H1 (cell line): ENCODE data around the gene UBASH3A. TPM values are rescaled to one million over a fixed set of nuclear protein-coding genes. Genes with fewer than 3 reads are reported as not detected.

Experiments used
- CTCF ChIA-PET: fragments of 300-600 bp; sonication (Branson Sonifier 250); formaldehyde crosslinking; loops from one replicate; lab custom pipeline; 2021; ENCODE audit not compliant: partially characterized antibody; lab: Charles Lee
- POLR2A ChIA-PET: fragments of 300-600 bp; sonication (Branson Sonifier 250); formaldehyde crosslinking; loops from one replicate; lab custom pipeline; 2021; ENCODE audit warnings: inconsistent platforms; ENCODE audit not compliant: partially characterized antibody; lab: Charles Lee
- DNase-seq, 2 experiments: peaks; one replicate each; pipeline versions ENCODE4 v3.0.0 to v3.0.0-alpha.2; 2010 to 2022; ENCODE audit warnings: low spot score in 2 of 2, low read depth in 1 of 2, mixed read lengths in 1 of 2
- FAIRE-seq: peaks from 2 replicates; lab custom pipeline; 2011; peaks lifted over from hg19 to GRCh38; lab: Jason Lieb, UNC
- H2AFZ ChIP-seq: 2 replicates; pipeline ENCODE4 v1.8.1; 2012; ENCODE audit warnings: low read length, inconsistent platforms
- H2AK5ac ChIP-seq: 2 replicates; pipeline ENCODE4 v1.6.1; 2013; ENCODE audit warnings: low read depth, low read length
- H2BK120ac ChIP-seq: replicated peaks from 2 replicates; pipeline ENCODE3; 2013; ENCODE audit warnings: low read depth, low read length, inconsistent platforms
- H2BK12ac ChIP-seq: 2 replicates; pipeline ENCODE4 v1.6.1; 2013; ENCODE audit warnings: low read depth, low read length
- H2BK15ac ChIP-seq: 2 replicates; pipeline ENCODE4 v1.6.1; 2013; ENCODE audit warnings: low read length
- H2BK20ac ChIP-seq: 2 replicates; pipeline ENCODE4 v1.6.1; 2013; ENCODE audit warnings: low read length
- H2BK5ac ChIP-seq: 2 replicates; pipeline ENCODE4 v1.6.1; 2013; ENCODE audit warnings: low read depth, low read length
- H3K14ac ChIP-seq: 2 replicates; pipeline ENCODE4 v1.6.1; 2013; ENCODE audit warnings: inconsistent platforms; ENCODE audit not compliant: insufficient read length
- H3K18ac ChIP-seq: 2 replicates; pipeline ENCODE4 v1.6.1; 2013; ENCODE audit warnings: low read length; ENCODE audit errors: extremely low read depth
- H3K23ac ChIP-seq: 2 replicates; pipeline ENCODE4 v1.6.1; 2013; ENCODE audit warnings: inconsistent platforms; ENCODE audit not compliant: insufficient read length
- H3K23me2 ChIP-seq: 2 replicates; pipeline ENCODE4 v1.6.1; 2013; ENCODE audit warnings: low read depth, low read length
- H3K27ac ChIP-seq: 2 replicates; pipeline ENCODE4 v1.6.1; 2011; ENCODE audit warnings: low read depth, low read length, inconsistent platforms
- H3K27me3 ChIP-seq, 4 experiments: replicated peaks in 1 of 4; 1 replicate in 1 of 4; 2 replicates in 3 of 4; pipeline versions ENCODE4 v1.6.1 to v1.8.1; 2011 to 2013; ENCODE audit warnings: low read length in 3 of 4, mild to moderate bottlenecking in 3 of 4, inconsistent platforms in 2 of 4, mixed read lengths in 2 of 4, moderate library complexity in 1 of 4; ENCODE audit not compliant: control insufficient read depth in 3 of 4, insufficient read depth in 3 of 4; ENCODE audit errors: extremely low read depth in 1 of 4
- H3K36me3 ChIP-seq, 4 experiments: 2 replicates each; pipeline versions ENCODE4 v1.6.1 to v1.8.1; 2011 to 2013; ENCODE audit warnings: mild to moderate bottlenecking in 4 of 4, low read length in 3 of 4, moderate library complexity in 2 of 4, control low read depth in 1 of 4, inconsistent platforms in 1 of 4; ENCODE audit not compliant: insufficient read depth in 4 of 4, control insufficient read depth in 2 of 4
- H3K4ac ChIP-seq: replicated peaks from 2 replicates; pipeline ENCODE3; 2013; ENCODE audit warnings: low read length, low read depth, mixed read lengths, inconsistent platforms; ENCODE audit not compliant: insufficient read length
- H3K4me1 ChIP-seq, 4 experiments: replicated peaks in 1 of 4; 1 replicate in 1 of 4; 2 replicates in 3 of 4; pipeline versions ENCODE4 v1.6.1 to v1.8.1; 2011 to 2013; ENCODE audit warnings: low read length in 3 of 4, inconsistent platforms in 2 of 4, mixed read lengths in 1 of 4; ENCODE audit not compliant: insufficient read depth in 4 of 4, control insufficient read depth in 3 of 4
- H3K4me2 ChIP-seq, 2 experiments: 2 replicates each; pipeline versions ENCODE4 v1.6.1 to v1.8.1; 2011 to 2013; ENCODE audit warnings: low read depth in 2 of 2, low read length in 2 of 2, control low read depth in 1 of 2, inconsistent platforms in 1 of 2, mild to moderate bottlenecking in 1 of 2; ENCODE audit not compliant: insufficient read depth in 1 of 2
- H3K4me3 ChIP-seq, 4 experiments: fragments of 200-600, 300-600 bp in 1 of 4; sonication (generic), shearing (Covaris generic), sonication (Bioruptor Twin) in 1 of 4; 2 replicates each; pipeline versions ENCODE4 v1.5.1 to v1.8.1; 2011 to 2016; ENCODE audit warnings: low read length in 4 of 4, low read depth in 3 of 4, control low read depth in 2 of 4, inconsistent platforms in 2 of 4, mild to moderate bottlenecking in 2 of 4, mixed read lengths in 1 of 4, moderate library complexity in 1 of 4; ENCODE audit not compliant: insufficient read depth in 2 of 4; ENCODE audit errors: extremely low read depth in 1 of 4
- H3K56ac ChIP-seq: replicated peaks from 2 replicates; pipeline ENCODE3; 2013; ENCODE audit warnings: low read depth, mild to moderate bottlenecking, mixed read lengths, low read length, inconsistent platforms; ENCODE audit not compliant: insufficient read length
- H3K79me1 ChIP-seq: 2 replicates; pipeline ENCODE4 v1.6.1; 2013; ENCODE audit warnings: low read depth, low read length, control low read depth
- H3K79me2 ChIP-seq, 2 experiments: 2 replicates each; pipeline versions ENCODE4 v1.6.1 to v1.8.1; 2012 to 2013; ENCODE audit warnings: low read length in 2 of 2, mild to moderate bottlenecking in 2 of 2, inconsistent platforms in 1 of 2; ENCODE audit not compliant: insufficient read depth in 2 of 2, control insufficient read depth in 1 of 2
- H3K9ac ChIP-seq, 4 experiments: replicated peaks in 1 of 4; 1 replicate in 1 of 4; 2 replicates in 3 of 4; pipeline versions ENCODE4 v1.6.1 to v1.8.1; 2011 to 2013; ENCODE audit warnings: low read depth in 3 of 4, low read length in 3 of 4, control low read depth in 2 of 4, mild to moderate bottlenecking in 2 of 4, moderate library complexity in 2 of 4, inconsistent platforms in 1 of 4; ENCODE audit errors: extremely low read depth in 1 of 4
- H3K9me3 ChIP-seq, 2 experiments: 2 replicates each; pipeline versions ENCODE4 v1.6.1 to v1.8.1; 2012 to 2013; ENCODE audit warnings: mild to moderate bottlenecking in 2 of 2, moderate library complexity in 2 of 2, control low read depth in 1 of 2, inconsistent platforms in 1 of 2, low read depth in 1 of 2, low read length in 1 of 2, mixed read lengths in 1 of 2; ENCODE audit not compliant: insufficient read depth in 2 of 2
- H4K20me1 ChIP-seq, 2 experiments: replicated peaks in 1 of 2; 2 replicates each; pipeline versions ENCODE3 to v1.8.1; 2011 to 2013; ENCODE audit warnings: inconsistent platforms in 2 of 2, low read length in 2 of 2, mild to moderate bottlenecking in 1 of 2; ENCODE audit not compliant: insufficient read depth in 2 of 2, control insufficient read depth in 1 of 2
- H4K5ac ChIP-seq: 2 replicates; pipeline ENCODE4 v1.6.1; 2013; ENCODE audit warnings: low read length, low read depth, mixed read lengths, inconsistent platforms; ENCODE audit not compliant: insufficient read length
- H4K8ac ChIP-seq: 2 replicates; pipeline ENCODE4 v1.8.0; 2013; ENCODE audit warnings: mild to moderate bottlenecking, moderate library complexity, low read length, inconsistent platforms; ENCODE audit not compliant: insufficient read depth; ENCODE audit errors: extremely low read depth
- H4K91ac ChIP-seq: replicated peaks from 2 replicates; pipeline ENCODE3; 2013; ENCODE audit warnings: low read length, mixed read lengths, inconsistent platforms; ENCODE audit not compliant: insufficient read length
- BRCA1 ChIP-seq: IDR thresholded peaks from 2 replicates; pipeline ENCODE4 v1.6.1; 2012; ENCODE audit warnings: low read depth, low read length, improper control_type of control experiment
- CHD2 ChIP-seq: IDR thresholded peaks from 2 replicates; pipeline ENCODE4 v1.6.1; 2012; ENCODE audit warnings: low read length, improper control_type of control experiment
- FOSL1 ChIP-seq: IDR thresholded peaks from 2 replicates; pipeline ENCODE4 v1.6.1; 2011; ENCODE audit warnings: mild to moderate bottlenecking, low read depth, low read length, moderate library complexity; ENCODE audit not compliant: insufficient read depth
- HDAC2 ChIP-seq, 2 experiments: fragments of 300-600 bp in 1 of 2; sonication (generic) in 1 of 2; IDR thresholded peaks; 2 replicates each; pipeline ENCODE4 v1.6.1; 2011 to 2012; ENCODE audit warnings: low read depth in 2 of 2, low read length in 2 of 2, mild to moderate bottlenecking in 2 of 2, moderate library complexity in 2 of 2, borderline replicate concordance in 1 of 2, inconsistent platforms in 1 of 2
- KDM4A ChIP-seq: IDR thresholded peaks from one replicate; pipeline ENCODE4 v1.7.1; 2012; ENCODE audit warnings: low read depth, mild to moderate bottlenecking, moderate library complexity, low read length, inconsistent platforms; ENCODE audit not compliant: severe bottlenecking
- KDM5A ChIP-seq: fragments of 200-600 bp; IDR thresholded peaks from 2 replicates; pipeline ENCODE4 v1.7.1; 2012; ENCODE audit warnings: mild to moderate bottlenecking, low read length, inconsistent platforms, mixed read lengths
- SIRT6 ChIP-seq: IDR thresholded peaks from one replicate; pipeline ENCODE4 v1.7.1; 2012; ENCODE audit warnings: low read length, inconsistent platforms
- SIX5 ChIP-seq: IDR thresholded peaks from 2 replicates; pipeline ENCODE4 v1.6.1; 2011; ENCODE audit warnings: mild to moderate bottlenecking, low read depth, low read length
- SP2 ChIP-seq: IDR thresholded peaks from 2 replicates; pipeline ENCODE4 v1.6.1; 2012; ENCODE audit warnings: mild to moderate bottlenecking, low read length, inconsistent platforms
- SP4 ChIP-seq: IDR thresholded peaks from 2 replicates; pipeline ENCODE4 v1.6.1; 2012; ENCODE audit warnings: low read length, inconsistent platforms
- TAF7 ChIP-seq: optimal IDR thresholded peaks from 2 replicates; pipeline ENCODE3; 2011; ENCODE audit warnings: low read depth, mild to moderate bottlenecking, inconsistent platforms, low read length, moderate library complexity, borderline replicate concordance
- TEAD4 ChIP-seq: IDR thresholded peaks from 2 replicates; pipeline ENCODE4 v1.6.1; 2012; ENCODE audit warnings: low read depth, low read length, inconsistent platforms, mixed read lengths
- polyA plus RNA-seq, 7 experiments: library from polyadenylated mRNA; depleted of rRNA in 3 of 7; stranded (reverse) in 5 of 7; unstranded in 2 of 7; fragments of >200 nt in 5 of 7; fragments of 200-250 nt in 2 of 7; gene quantifications; 1 replicate in 5 of 7; 2 replicates in 1 of 7; 4 replicates in 1 of 7; pipeline versions ENCODE4 v1.2.1 to v1.2.3, GENCODE V29; 2011 to 2013; ENCODE audit warnings: missing spikeins in 2 of 7, mixed read lengths in 2 of 7
- total RNA-seq: library from RNA; stranded (reverse); fragmentation: NEBNext Ultra II Directional; extraction: Animal tissue kit (Norgen Biotek cat#: 25700); gene quantifications from 2 replicates; pipeline ENCODE4 v1.2.1, GENCODE V29; 2021
- TF ChIP-seq, protein P1 (sequence below): IDR thresholded peaks from 2 replicates; pipeline ENCODE4 v1.6.1; 2012; ENCODE audit warnings: inconsistent platforms

The UBASH3A gene
- total and polyA plus RNA-seq, 2 of the 8 experiments (the other 6 are each of a cell fraction or from before 2014, with no cell fraction given) = not detected

DNA sequence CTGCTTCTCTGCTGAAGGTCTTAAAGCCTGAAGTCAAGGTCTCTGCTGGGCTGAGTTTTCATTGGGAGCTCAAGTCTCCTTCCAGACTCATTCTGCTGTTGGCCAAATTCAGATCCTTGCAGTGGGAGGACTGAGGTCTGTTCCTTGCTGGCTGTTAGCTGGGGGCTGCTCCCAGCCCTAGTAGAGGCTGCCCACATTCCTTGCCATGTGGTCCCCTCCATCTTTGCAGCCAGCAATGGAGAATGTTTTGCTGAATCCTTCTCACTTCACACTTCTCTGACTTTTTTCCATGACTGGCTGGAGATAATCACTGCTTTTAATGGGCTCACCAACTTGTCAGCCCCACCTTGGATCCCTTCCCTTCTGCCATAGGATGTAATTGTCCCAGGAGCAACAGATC, 33.2 kb downstream of the UBASH3A start:
- Histone ChIP-seq H3K4me3 (no peak overlapping the region), H3K79me2 (no peaks in the 10 kb centered on the region), H3K27ac (no peak overlapping the region), H3K23ac (no peak overlapping the region), H2BK120ac (no peak overlapping the region), H3K36me3 (no peaks in the 10 kb centered on the region), H2BK20ac (no peak overlapping the region), H3K56ac (no peak overlapping the region), H2AK5ac (no peak overlapping the region), H4K91ac (no peak overlapping the region), H3K9ac (no peak overlapping the region), H3K4ac (no peak overlapping the region), H3K27me3 (no peaks in the 10 kb centered on the region), H3K23me2 (peaks cover 6% of the 10 kb centered on the region; the same call in 1 of the 2 replicates), H2BK12ac (no peak overlapping the region), H2AFZ (no peak overlapping the region), H3K79me1 (no peaks in the 10 kb centered on the region), H4K5ac (no peak overlapping the region), H3K4me1 (no peaks in the 10 kb centered on the region), H4K20me1 (peaks cover 0 to 7% of the 10 kb centered on the region in 2 experiments), H2BK15ac (no peak overlapping the region), H3K14ac (no peak overlapping the region), H4K8ac (no peak overlapping the region), H2BK5ac (no peak overlapping the region), H3K4me2 (no peak overlapping the region), H3K9me3 (peaks cover 3 to 4% of the 10 kb centered on the region in 2 experiments; a peak in 2 of 4 replicates), H3K18ac (no peak overlapping the region)
- ChIA-PET CTCF (interaction anchor here (0.7 to 1.6 kb wide), 4 partner anchors 11 to 99 kb away, joined by 3 to 8 read pairs (median 5); no protein-coding TSS in a partner anchor), POLR2A (no interaction called here)
- TF ChIP-seq CHD2 (no peak), BRCA1 (no peak), HDAC2 (IDR thresholded peaks at IDR 0.05; ENCODE audit: borderline replicate concordance in 1 of 2, low read depth in 2 of 2, low read length in 2 of 2) (no peak), FOSL1 (no peak), SP2 (no peak), TAF7 (no peak), SP4 (no peak), SIRT6 (no peak), TEAD4 (no peak), KDM4A (no peak), KDM5A (no peak), SIX5 (no peak)
- TF ChIP-seq, protein P1, sequence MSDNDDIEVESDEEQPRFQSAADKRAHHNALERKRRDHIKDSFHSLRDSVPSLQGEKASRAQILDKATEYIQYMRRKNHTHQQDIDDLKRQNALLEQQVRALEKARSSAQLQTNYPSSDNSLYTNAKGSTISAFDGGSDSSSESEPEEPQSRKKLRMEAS = no peak
- no peak for FAIRE-seq
- no peak for DNase-seq
